Ishikawa (cell line): ENCODE results near the gene HOXA5.

Experiments
- CEBPB ChIP-seq: IDR thresholded peaks from 2 replicates; pipeline ENCODE4 v1.6.1; 2012
- CREB1 ChIP-seq: IDR thresholded peaks from 2 replicates; pipeline ENCODE4 v1.6.1; 2012; ENCODE audit warnings: low read depth
- EGR1 ChIP-seq: IDR thresholded peaks from 2 replicates; pipeline ENCODE4 v1.6.1; 2012
- EP300 ChIP-seq: IDR thresholded peaks from 2 replicates; pipeline ENCODE4 v1.6.1; 2012; ENCODE audit warnings: borderline replicate concordance
- FOXM1 ChIP-seq: IDR thresholded peaks from 2 replicates; pipeline ENCODE4 v1.6.1; 2012; ENCODE audit warnings: low read depth, borderline replicate concordance
- MAX ChIP-seq: IDR thresholded peaks from 2 replicates; pipeline ENCODE4 v1.6.1; 2012
- NFIC ChIP-seq: IDR thresholded peaks from 2 replicates; pipeline ENCODE4 v1.6.1; 2012
- RAD21 ChIP-seq: IDR thresholded peaks from 2 replicates; pipeline ENCODE4 v1.6.1; 2012; ENCODE audit warnings: low read depth
- REST ChIP-seq: IDR thresholded peaks from 2 replicates; pipeline ENCODE4 v1.6.1; 2012; ENCODE audit warnings: low read depth, mild to moderate bottlenecking
- TAF1 ChIP-seq: IDR thresholded peaks from 2 replicates; pipeline ENCODE4 v1.6.1; 2012; ENCODE audit warnings: low read depth, mild to moderate bottlenecking
- TCF12 ChIP-seq: IDR thresholded peaks from 2 replicates; pipeline ENCODE4 v1.6.1; 2012; ENCODE audit warnings: low read depth
- TEAD4 ChIP-seq: IDR thresholded peaks from 2 replicates; pipeline ENCODE4 v1.6.1; 2012
- USF1 ChIP-seq: IDR thresholded peaks from 2 replicates; pipeline ENCODE4 v1.6.1; 2012
- YY1 ChIP-seq: IDR thresholded peaks from 2 replicates; pipeline ENCODE4 v1.6.1; 2012; ENCODE audit warnings: low read depth
- ZBTB7A ChIP-seq: IDR thresholded peaks from 2 replicates; pipeline ENCODE4 v1.6.1; 2012; ENCODE audit warnings: low read depth

HOXA5 gene

GRCh38 chr7:27105301-27106031 lies 38.0 kb downstream of the HOXA5 start:
- TF ChIP-seq CREB1 (no peak), FOXM1 (no peak), EGR1 (no peak), CEBPB (no peak), RAD21 (no peak), YY1 (no peak), TCF12 (no peak), REST (no peak), USF1 (no peak), MAX (no peak), EP300 (no peak), ZBTB7A (no peak), TEAD4 (no peak), NFIC (no peak), TAF1 (no peak)

GRCh38 chr7:27104341-27105058 lies 39.0 kb downstream of the HOXA5 start:
- no peak for TF ChIP-seq TCF12
- TF ChIP-seq YY1 = no peak
- no peak for TF ChIP-seq REST
- no peak for TF ChIP-seq TAF1
- TF ChIP-seq USF1 = no peak
- no peak for TF ChIP-seq RAD21
- TF ChIP-seq CEBPB = no peak
- TF ChIP-seq TEAD4 = no peak
- no peak for TF ChIP-seq ZBTB7A

GRCh38 chr7:27103489-27104226 lies 39.8 kb downstream of the HOXA5 start:
- TF ChIP-seq TAF1 = no peak
- TF ChIP-seq ZBTB7A = no peak
- no peak for TF ChIP-seq CREB1
- no peak for TF ChIP-seq CEBPB

GRCh38 chr7:27102581-27103442 lies 40.7 kb downstream of the HOXA5 start, which contains the start of gene HOXA2:
Gene HOXA2, minus strand, starts transcription at chr7:27102683. Its CDS starts 183 bp downstream, at chr7:27102500.
- TF ChIP-seq ZBTB7A = no peak
- no peak for TF ChIP-seq TEAD4
- TF ChIP-seq EP300 = no peak
- TF ChIP-seq NFIC = no peak
- TF ChIP-seq CREB1 = no peak
- no peak for TF ChIP-seq TAF1
- no peak for TF ChIP-seq TCF12
- no peak for TF ChIP-seq YY1
- TF ChIP-seq MAX = no peak
- no peak for TF ChIP-seq RAD21
- TF ChIP-seq USF1 = no peak
- TF ChIP-seq REST = no peak
- no peak for TF ChIP-seq EGR1
- no peak for TF ChIP-seq CEBPB
- no peak for TF ChIP-seq FOXM1
